SKM-1 treated with dmso at 0.1 percent for 144 hours (cell line): ENCODE measurements around the gene FZD1.
"Not testable (repeated sequence)": the region's sequence is repeated elsewhere in the genome, so short reads cannot be mapped to it uniquely, and the experiment has no call there.

Experiments
- DNase-seq: peaks from one replicate; lab custom pipeline; 2025; ENCODE audit not compliant: unreplicated experiment; lab: John Stamatoyannopoulos, UW

The FZD1 gene

GRCh38 chr7:91295576-91295975 lies 31.3 kb downstream of the FZD1 start:
- no peak for DNase-seq

GRCh38 chr7:91297939-91298338 lies 33.7 kb downstream of the FZD1 start:
- no peak for DNase-seq

- DNase-seq, result peak; percentile 89
Observed at GRCh38 chr7:91299952-91300775, 35.9 kb downstream of the FZD1 start.

GRCh38 chr7:91302794-91303193 lies 38.6 kb downstream of the FZD1 start:
- no peak for DNase-seq

- no peak for DNase-seq
Observed at GRCh38 chr7:91306266-91306665, 42.0 kb downstream of the FZD1 start.

- DNase-seq, result no peak
Observed at GRCh38 chr7:91307467-91307866, 43.2 kb downstream of the FZD1 start.

- not testable (repeated sequence) for DNase-seq
Observed at GRCh38 chr7:91308191-91308590, 44.0 kb downstream of the FZD1 start.

GRCh38 chr7:91310830-91311460 lies 46.7 kb downstream of the FZD1 start:
- no peak for DNase-seq

- DNase-seq, result no peak
Observed at GRCh38 chr7:91311839-91312238, 47.6 kb downstream of the FZD1 start.

- DNase-seq, result no peak
Observed at GRCh38 chr7:91313113-91313512, 48.9 kb downstream of the FZD1 start.

- no peak for DNase-seq
Observed at GRCh38 chr7:91314591-91315323, 50.5 kb downstream of the FZD1 start.

GRCh38 chr7:91316426-91316825 lies 52.2 kb downstream of the FZD1 start:
- DNase-seq, result no peak

- DNase-seq, result no peak
Observed at GRCh38 chr7:91319351-91319750, 55.1 kb downstream of the FZD1 start.

- no peak for DNase-seq
Observed at GRCh38 chr7:91320366-91321078, 56.3 kb downstream of the FZD1 start.
